SU-DHL-6 (cell line): ENCODE results near the gene ACVRL1.

Experiments used
- H2AFZ ChIP-seq: fragments of 200-600 bp; sonication (generic); 2 replicates; pipeline ENCODE4 v1.6.1; 2014; ENCODE audit warnings: low read depth, mild to moderate bottlenecking, moderate library complexity, mixed read lengths, antibody characterized with exemption, low read length; ENCODE audit not compliant: severe bottlenecking
- H3F3A ChIP-seq: fragments of 200-600 bp; shearing (Covaris generic); 2 replicates; pipeline ENCODE4 v1.6.0; 2016; ENCODE audit warnings: antibody characterized with exemption, mild to moderate bottlenecking; ENCODE audit not compliant: insufficient read depth
- H3K27ac ChIP-seq: fragments of 200-600 bp; sonication (generic); 2 replicates; pipeline ENCODE4 v1.5.1; 2016; ENCODE audit warnings: low read depth, mild to moderate bottlenecking, low read length, moderate library complexity, mixed read lengths
- H3K27me3 ChIP-seq: fragments of 200-600 bp; sonication (generic), shearing (Covaris generic); 2 replicates; pipeline ENCODE4 v1.6.0; 2014; ENCODE audit warnings: mild to moderate bottlenecking, low read length
- H3K36me3 ChIP-seq: fragments of 200-600 bp; sonication (generic); 2 replicates; pipeline ENCODE4 v1.6.1; 2014; ENCODE audit warnings: mild to moderate bottlenecking, low read length, mixed read lengths
- H3K4me2 ChIP-seq: fragments of 300-600, 200-600 bp; shearing (Covaris generic), sonication (generic); 2 replicates; pipeline ENCODE4 v1.6.0; 2014; ENCODE audit warnings: low read length, low read depth, mild to moderate bottlenecking; ENCODE audit not compliant: poor library complexity, severe bottlenecking
- H3K4me3 ChIP-seq: fragments of 200-600 bp; sonication (generic); 2 replicates; pipeline ENCODE4 v1.5.1; 2014; ENCODE audit warnings: antibody characterized with exemption, low read length, mild to moderate bottlenecking, mixed read lengths; ENCODE audit not compliant: insufficient read depth, poor library complexity, severe bottlenecking
- H3K79me2 ChIP-seq: fragments of 200-600 bp; sonication (generic); 2 replicates; pipeline ENCODE4 v1.6.1; 2014; ENCODE audit warnings: mild to moderate bottlenecking, low read length, moderate library complexity; ENCODE audit not compliant: insufficient read depth
- H3K9ac ChIP-seq: fragments of 200-600 bp; sonication (generic); 2 replicates; pipeline ENCODE4 v1.7.0; 2014; ENCODE audit warnings: mild to moderate bottlenecking, low read length
- H3K9me2 ChIP-seq: fragments of 200-600 bp; sonication (generic); replicated peaks from 2 replicates; pipeline ENCODE4 v1.6.1; 2014; ENCODE audit warnings: low read length; ENCODE audit not compliant: insufficient read depth
- H3K9me3 ChIP-seq: fragments of 200-600 bp; sonication (generic); 2 replicates; pipeline ENCODE4 v1.6.1; 2014; ENCODE audit warnings: low read length, mixed read lengths; ENCODE audit not compliant: insufficient read depth
- H4K20me1 ChIP-seq: fragments of 200-600 bp; sonication (generic); 2 replicates; pipeline ENCODE4 v1.6.1; 2014; ENCODE audit warnings: low read depth, mild to moderate bottlenecking, antibody characterized with exemption, low read length, moderate library complexity, mixed read lengths
- CTCF ChIP-seq: fragments of 200-600 bp; sonication (generic); IDR thresholded peaks from one replicate; pipeline ENCODE4 v1.5.1; 2017; ENCODE audit warnings: antibody characterized with exemption, mild to moderate bottlenecking, low read length, moderate library complexity; ENCODE audit not compliant: insufficient read depth, poor library complexity, severe bottlenecking
- EZH2phosphoT487 ChIP-seq: fragments of 200-600 bp; sonication (generic), shearing (Covaris generic); conservative IDR thresholded peaks from 2 replicates; pipeline ENCODE4 v1.6.1; 2018; ENCODE audit warnings: mild to moderate bottlenecking, antibody characterized with exemption, low read length, moderate library complexity, mixed read lengths

Gene ACVRL1

GRCh38 chr12:51907083-51907855, at the start of gene ACVRL1:
Gene ACVRL1 (plus strand): TSS chr12:51907504. CDS start chr12:51912475, 4,971 bp downstream.
- TF ChIP-seq EZH2phosphoT487 = no peak
- TF ChIP-seq CTCF = no peak
- Histone ChIP-seq H3K9me2 (no peaks in the 10 kb centered on the region), H3K9me3 (no peaks in the 10 kb centered on the region), H3K27ac (no peak within 1 kb of the TSS), H3K36me3 (no peaks in the 10 kb centered on the region), H3K79me2 (no peaks in the 10 kb centered on the region), H3K4me3 (no peak within 1 kb of the TSS), H3K27me3 (no peaks in the 10 kb centered on the region), H3K9ac (no peak within 1 kb of the TSS), H2AFZ (no peak within 1 kb of the TSS), H3F3A (no peaks in the 10 kb centered on the region), H3K4me2 (no peak within 1 kb of the TSS), H4K20me1 (no peaks in the 10 kb centered on the region)

GRCh38 chr12:51860986-51861385, 46.3 kb upstream of the ACVRL1 start:
- H4K20me1 ChIP-seq = no peaks in the 10 kb centered on the region
- no peak overlapping the region for H2AFZ ChIP-seq
- H3K9me2 ChIP-seq = no peaks in the 10 kb centered on the region
- no peaks in the 10 kb centered on the region for H3F3A ChIP-seq
- no peaks in the 10 kb centered on the region for H3K27me3 ChIP-seq
- no peaks in the 10 kb centered on the region for H3K79me2 ChIP-seq
- H3K9me3 ChIP-seq = no peaks in the 10 kb centered on the region
- H3K9ac ChIP-seq = no peak overlapping the region
- no peak for TF ChIP-seq CTCF
- TF ChIP-seq EZH2phosphoT487 = no peak
- H3K27ac ChIP-seq = no peak overlapping the region
- no peaks in the 10 kb centered on the region for H3K36me3 ChIP-seq
- H3K4me2 ChIP-seq = no peak overlapping the region
- H3K4me3 ChIP-seq = no peak overlapping the region

GRCh38 chr12:51862947-51863346, 44.4 kb upstream of the ACVRL1 start:
- Histone ChIP-seq H3K79me2 (no peaks in the 10 kb centered on the region), H3K4me3 (no peak overlapping the region), H3K27ac (no peak overlapping the region), H3F3A (no peaks in the 10 kb centered on the region), H3K36me3 (no peaks in the 10 kb centered on the region), H3K9me3 (no peaks in the 10 kb centered on the region), H3K9me2 (no peaks in the 10 kb centered on the region), H3K9ac (no peak overlapping the region), H3K27me3 (no peaks in the 10 kb centered on the region), H4K20me1 (no peaks in the 10 kb centered on the region), H3K4me2 (no peak overlapping the region), H2AFZ (no peak overlapping the region)
- no peak for TF ChIP-seq EZH2phosphoT487
- TF ChIP-seq CTCF = no peak
